ENCODE results near the gene PTH1R.

Gene PTH1R

DNA sequence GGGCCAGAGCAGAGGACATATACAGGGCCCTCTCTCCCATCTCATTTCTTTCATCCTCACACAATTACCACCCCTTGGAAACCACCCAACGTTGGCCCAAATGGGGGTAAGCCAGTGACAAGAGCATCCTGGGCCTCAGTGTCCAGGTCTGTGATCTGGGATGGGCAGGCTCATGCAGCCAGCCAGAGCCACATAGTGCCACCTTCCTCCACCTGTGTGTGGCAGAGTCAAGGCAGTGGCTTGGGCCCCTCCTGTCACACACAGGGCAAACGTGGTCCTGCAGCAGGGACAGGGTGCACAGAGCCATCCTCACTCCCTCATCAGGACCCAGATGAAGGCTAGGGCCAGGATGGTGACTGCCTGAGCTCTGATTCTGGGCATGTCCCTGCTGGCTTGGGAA lies 12.0 kb upstream of the PTH1R start:
- Histone ChIP-seq H3K9me3 (ENCODE audit: low read depth, low read length) (no peaks in the 10 kb centered on the region), H3K9ac (ENCODE audit: insufficient read length) (no peak overlapping the region), H3K4me3 (no peak overlapping the region), H3K36me3 (ENCODE audit: insufficient read depth, low read length) (no peaks in the 10 kb centered on the region), H3K27ac (no peak overlapping the region)
- no peak for DNase-seq (ENCODE audit: low read depth, low spot score)
- TF ChIP-seq FOXP2 (optimal IDR thresholded peaks at IDR 0.05; ENCODE audit: control extremely low read depth, extremely low read length, insufficient read depth) (no peak), EZH2 (IDR thresholded peaks at IDR 0.05) (no peak), POLR2AphosphoS5 (IDR thresholded peaks at IDR 0.05; ENCODE audit: borderline replicate concordance, low read depth, low read length) (no peak)

GRCh38 chr3:46866032-46866595 lies 11.4 kb upstream of the PTH1R start:
- H3K9ac ChIP-seq (ENCODE audit: insufficient read length) = no peak overlapping the region
- no peak overlapping the region for H3K4me3 ChIP-seq
- no peak for DNase-seq (ENCODE audit: low read depth, low spot score)
- H3K27ac ChIP-seq = no peak overlapping the region
- TF ChIP-seq EZH2 (IDR thresholded peaks at IDR 0.05) = no peak
- TF ChIP-seq FOXP2 (optimal IDR thresholded peaks at IDR 0.05; ENCODE audit: control extremely low read depth, extremely low read length, insufficient read depth) = no peak
- no peak for TF ChIP-seq POLR2AphosphoS5 (IDR thresholded peaks at IDR 0.05; ENCODE audit: borderline replicate concordance, low read depth, low read length)
- H3K36me3 ChIP-seq (ENCODE audit: insufficient read depth, low read length) = no peaks in the 10 kb centered on the region
- H3K9me3 ChIP-seq (ENCODE audit: low read depth, low read length) = no peaks in the 10 kb centered on the region

GRCh38 chr3:46866720-46867549 lies 10.6 kb upstream of the PTH1R start:
- Histone ChIP-seq H3K36me3 (ENCODE audit: insufficient read depth, low read length) (no peaks in the 10 kb centered on the region), H3K9ac (ENCODE audit: insufficient read length) (no peak overlapping the region), H3K9me3 (ENCODE audit: low read depth, low read length) (no peaks in the 10 kb centered on the region), H3K4me3 (no peak overlapping the region), H3K27ac (no peak overlapping the region)
- no peak for DNase-seq (ENCODE audit: low read depth, low spot score)
- no peak for TF ChIP-seq EZH2 (IDR thresholded peaks at IDR 0.05)
- TF ChIP-seq POLR2AphosphoS5 (IDR thresholded peaks at IDR 0.05; ENCODE audit: borderline replicate concordance, low read depth, low read length) = no peak
- TF ChIP-seq FOXP2 (optimal IDR thresholded peaks at IDR 0.05; ENCODE audit: control extremely low read depth, extremely low read length, insufficient read depth) = no peak

GRCh38 chr3:46867550-46867898 lies 10.0 kb upstream of the PTH1R start:
- H3K27ac ChIP-seq = no peak overlapping the region
- TF ChIP-seq FOXP2 (optimal IDR thresholded peaks at IDR 0.05; ENCODE audit: control extremely low read depth, extremely low read length, insufficient read depth) (no peak), POLR2AphosphoS5 (IDR thresholded peaks at IDR 0.05; ENCODE audit: borderline replicate concordance, low read depth, low read length) (no peak), EZH2 (IDR thresholded peaks at IDR 0.05) (no peak)
- H3K4me3 ChIP-seq = no peak overlapping the region
- no peaks in the 10 kb centered on the region for H3K9me3 ChIP-seq (ENCODE audit: low read depth, low read length)
- DNase-seq (ENCODE audit: low read depth, low spot score) = no peak
- no peak overlapping the region for H3K9ac ChIP-seq (ENCODE audit: insufficient read length)
- no peaks in the 10 kb centered on the region for H3K36me3 ChIP-seq (ENCODE audit: insufficient read depth, low read length)

GRCh38 chr3:46868287-46868686 lies 9.2 kb upstream of the PTH1R start:
- no peak overlapping the region for H3K9ac ChIP-seq (ENCODE audit: insufficient read length)
- H3K36me3 ChIP-seq (ENCODE audit: insufficient read depth, low read length) = no peaks in the 10 kb centered on the region
- DNase-seq (ENCODE audit: low read depth, low spot score) = no peak
- TF ChIP-seq POLR2AphosphoS5 (IDR thresholded peaks at IDR 0.05; ENCODE audit: borderline replicate concordance, low read depth, low read length) = no peak
- no peak for TF ChIP-seq FOXP2 (optimal IDR thresholded peaks at IDR 0.05; ENCODE audit: control extremely low read depth, extremely low read length, insufficient read depth)
- no peak for TF ChIP-seq EZH2 (IDR thresholded peaks at IDR 0.05)
- H3K9me3 ChIP-seq (ENCODE audit: low read depth, low read length) = no peaks in the 10 kb centered on the region
- no peak overlapping the region for H3K4me3 ChIP-seq
- no peak overlapping the region for H3K27ac ChIP-seq

GRCh38 chr3:46868948-46869347 lies 8.6 kb upstream of the PTH1R start:
- Histone ChIP-seq H3K9me3 (ENCODE audit: low read depth, low read length) (no peaks in the 10 kb centered on the region), H3K4me3 (no peak overlapping the region), H3K27ac (no peak overlapping the region), H3K9ac (ENCODE audit: insufficient read length) (no peak overlapping the region), H3K36me3 (ENCODE audit: insufficient read depth, low read length) (no peaks in the 10 kb centered on the region)
- no peak for TF ChIP-seq FOXP2 (optimal IDR thresholded peaks at IDR 0.05; ENCODE audit: control extremely low read depth, extremely low read length, insufficient read depth)
- TF ChIP-seq EZH2 (IDR thresholded peaks at IDR 0.05) = no peak
- TF ChIP-seq POLR2AphosphoS5 (IDR thresholded peaks at IDR 0.05; ENCODE audit: borderline replicate concordance, low read depth, low read length) = no peak
- DNase-seq (ENCODE audit: low read depth, low spot score) = no peak

DNA sequence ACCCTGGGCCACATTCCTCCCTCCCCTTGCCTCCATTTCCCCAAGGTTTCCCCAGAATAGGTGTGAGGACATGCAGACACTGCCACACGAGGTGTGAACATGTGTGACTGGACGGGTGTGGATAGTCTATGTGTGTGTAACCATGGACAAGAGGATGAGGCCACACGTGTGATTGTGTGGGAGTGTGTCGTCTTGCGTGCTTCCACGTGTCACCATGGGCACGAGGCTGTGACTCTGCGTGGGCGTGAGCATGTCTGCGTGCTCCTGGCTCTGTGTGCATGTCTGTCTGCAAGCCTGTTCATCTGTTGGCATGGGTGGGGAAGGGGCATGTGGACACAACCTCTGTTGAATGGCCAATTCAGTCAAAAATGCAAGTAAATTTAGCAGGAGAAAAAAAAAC lies 8.1 kb upstream of the PTH1R start:
- no peaks in the 10 kb centered on the region for H3K36me3 ChIP-seq (ENCODE audit: insufficient read depth, low read length)
- no peak overlapping the region for H3K4me3 ChIP-seq
- TF ChIP-seq FOXP2 (optimal IDR thresholded peaks at IDR 0.05; ENCODE audit: control extremely low read depth, extremely low read length, insufficient read depth) (no peak), POLR2AphosphoS5 (IDR thresholded peaks at IDR 0.05; ENCODE audit: borderline replicate concordance, low read depth, low read length) (no peak)
- DNase-seq (ENCODE audit: low read depth, low spot score) = no peak
- H3K9me3 ChIP-seq (ENCODE audit: low read depth, low read length) = no peaks in the 10 kb centered on the region
- no peak overlapping the region for H3K9ac ChIP-seq (ENCODE audit: insufficient read length)
- H3K27ac ChIP-seq = no peak overlapping the region

GRCh38 chr3:46870651-46871050 lies 6.9 kb upstream of the PTH1R start:
- H3K27ac ChIP-seq = no peak overlapping the region
- no peaks in the 10 kb centered on the region for H3K9me3 ChIP-seq (ENCODE audit: low read depth, low read length)
- no peak overlapping the region for H3K9ac ChIP-seq (ENCODE audit: insufficient read length)
- TF ChIP-seq POLR2AphosphoS5 (IDR thresholded peaks at IDR 0.05; ENCODE audit: borderline replicate concordance, low read depth, low read length) (no peak), EZH2 (IDR thresholded peaks at IDR 0.05) (no peak), FOXP2 (optimal IDR thresholded peaks at IDR 0.05; ENCODE audit: control extremely low read depth, extremely low read length, insufficient read depth) (no peak)
- no peak overlapping the region for H3K4me3 ChIP-seq
- DNase-seq (ENCODE audit: low read depth, low spot score) = no peak
- no peaks in the 10 kb centered on the region for H3K36me3 ChIP-seq (ENCODE audit: insufficient read depth, low read length)
